Endothelial cell (in vitro differentiated cells): ENCODE data around the gene TMEM144. TPM values are rescaled to one million over a fixed set of nuclear protein-coding genes. Genes with fewer than 3 reads are reported as not detected.
"Not testable (repeated sequence)": the region's sequence is repeated elsewhere in the genome, so short reads cannot be mapped to it uniquely, and the experiment has no call there.

Experiments used
- DNase-seq: peaks from one replicate; pipeline ENCODE4 v3.0.0; 2021; ENCODE audit warnings: low spot score
- H3K27ac Mint-ChIP-seq: one replicate; pipeline ENCODE4 v1.8.0; 2021; ENCODE audit warnings: mixed read lengths, inconsistent platforms; ENCODE audit not compliant: unreplicated experiment
- H3K27me3 Mint-ChIP-seq: one replicate; pipeline ENCODE4 v1.8.0; 2021; ENCODE audit warnings: mild to moderate bottlenecking, moderate library complexity, mixed read lengths, inconsistent platforms; ENCODE audit not compliant: unreplicated experiment
- H3K36me3 Mint-ChIP-seq: one replicate; pipeline ENCODE4 v1.8.0; 2021; ENCODE audit warnings: mild to moderate bottlenecking, low read depth, mixed read lengths, inconsistent platforms; ENCODE audit not compliant: unreplicated experiment
- H3K4me1 Mint-ChIP-seq: one replicate; pipeline ENCODE4 v1.8.0; 2021; ENCODE audit warnings: mild to moderate bottlenecking, mixed read lengths, inconsistent platforms; ENCODE audit not compliant: unreplicated experiment
- H3K4me3 Mint-ChIP-seq: one replicate; pipeline ENCODE4 v1.8.0; 2021; ENCODE audit warnings: mild to moderate bottlenecking, mixed read lengths, inconsistent platforms; ENCODE audit not compliant: unreplicated experiment
- H3K9me3 Mint-ChIP-seq: one replicate; pipeline ENCODE4 v1.8.0; 2021; ENCODE audit warnings: mixed read lengths, inconsistent platforms; ENCODE audit not compliant: unreplicated experiment
- total RNA-seq: library from RNA; stranded (reverse); fragmentation: NEBNext Ultra II Directional; extraction: Animal tissue kit (Norgen Biotek cat#: 25700); gene quantifications from one replicate; pipeline ENCODE4 v1.2.1, GENCODE V29; 2021; ENCODE audit not compliant: unreplicated experiment
- TF ChIP-seq, protein P1 (sequence below): fragments of 200-600 bp; sonication (generic); IDR thresholded peaks from one replicate; pipeline ENCODE4 v1.5.0; 2021; ENCODE audit warnings: antibody characterized with exemption; ENCODE audit not compliant: unreplicated experiment

The TMEM144 gene
- total RNA-seq, 1 donor from 2014 or later, result 5.7 TPM

DNA sequence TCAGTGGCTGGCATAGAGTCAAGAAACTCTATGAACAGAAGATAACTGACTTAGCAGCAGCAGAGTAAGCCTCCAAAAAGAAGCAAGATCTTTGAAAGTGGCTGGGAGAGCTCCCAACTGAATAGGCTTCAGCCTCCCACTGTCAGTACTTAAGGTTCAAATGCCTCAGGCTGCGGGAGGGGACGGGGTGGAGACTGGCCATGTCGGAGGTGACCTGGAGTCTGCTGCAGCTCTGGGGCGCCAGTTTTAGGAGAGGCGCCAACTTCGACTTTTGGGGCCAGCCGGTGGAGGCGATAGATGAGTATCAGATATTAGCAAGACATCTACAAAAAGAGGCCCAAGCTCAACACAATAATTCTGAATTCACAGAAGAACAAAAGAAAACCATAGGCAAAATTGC, 67.3 kb downstream of the TMEM144 start:
- no peaks in the 10 kb centered on the region for H3K27me3 Mint-ChIP-seq
- no peak for DNase-seq
- no peaks in the 10 kb centered on the region for H3K36me3 Mint-ChIP-seq
- TF ChIP-seq, protein P1, sequence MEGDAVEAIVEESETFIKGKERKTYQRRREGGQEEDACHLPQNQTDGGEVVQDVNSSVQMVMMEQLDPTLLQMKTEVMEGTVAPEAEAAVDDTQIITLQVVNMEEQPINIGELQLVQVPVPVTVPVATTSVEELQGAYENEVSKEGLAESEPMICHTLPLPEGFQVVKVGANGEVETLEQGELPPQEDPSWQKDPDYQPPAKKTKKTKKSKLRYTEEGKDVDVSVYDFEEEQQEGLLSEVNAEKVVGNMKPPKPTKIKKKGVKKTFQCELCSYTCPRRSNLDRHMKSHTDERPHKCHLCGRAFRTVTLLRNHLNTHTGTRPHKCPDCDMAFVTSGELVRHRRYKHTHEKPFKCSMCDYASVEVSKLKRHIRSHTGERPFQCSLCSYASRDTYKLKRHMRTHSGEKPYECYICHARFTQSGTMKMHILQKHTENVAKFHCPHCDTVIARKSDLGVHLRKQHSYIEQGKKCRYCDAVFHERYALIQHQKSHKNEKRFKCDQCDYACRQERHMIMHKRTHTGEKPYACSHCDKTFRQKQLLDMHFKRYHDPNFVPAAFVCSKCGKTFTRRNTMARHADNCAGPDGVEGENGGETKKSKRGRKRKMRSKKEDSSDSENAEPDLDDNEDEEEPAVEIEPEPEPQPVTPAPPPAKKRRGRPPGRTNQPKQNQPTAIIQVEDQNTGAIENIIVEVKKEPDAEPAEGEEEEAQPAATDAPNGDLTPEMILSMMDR, result no peak
- no peak overlapping the region for H3K27ac Mint-ChIP-seq
- H3K4me3 Mint-ChIP-seq, result no peak overlapping the region
- no peaks in the 10 kb centered on the region for H3K9me3 Mint-ChIP-seq
- H3K4me1 Mint-ChIP-seq, result no peaks in the 10 kb centered on the region

DNA sequence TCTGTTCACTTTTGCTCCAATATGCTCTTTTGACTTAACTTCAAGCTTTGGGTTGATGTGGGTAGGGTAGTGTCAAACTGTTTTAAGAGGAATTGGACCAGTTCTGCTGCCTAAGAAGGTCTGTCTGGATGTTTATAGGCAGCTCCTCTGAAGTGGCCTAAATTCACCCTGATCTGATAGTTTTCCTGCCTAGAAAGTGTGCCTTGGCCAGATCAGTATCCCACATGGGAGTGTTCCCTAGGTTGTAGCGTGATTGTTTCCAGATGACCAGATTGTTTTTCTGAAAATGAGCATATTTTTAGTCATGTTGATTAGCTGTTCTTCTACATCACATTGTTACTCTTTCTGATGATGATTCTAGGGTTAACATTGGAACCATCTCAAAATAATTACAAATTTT, 68.8 kb downstream of the TMEM144 start:
- not testable (repeated sequence) for H3K4me1 Mint-ChIP-seq, H3K36me3 Mint-ChIP-seq, H3K9me3 Mint-ChIP-seq, H3K4me3 Mint-ChIP-seq, DNase-seq, H3K27me3 Mint-ChIP-seq, H3K27ac Mint-ChIP-seq

DNA sequence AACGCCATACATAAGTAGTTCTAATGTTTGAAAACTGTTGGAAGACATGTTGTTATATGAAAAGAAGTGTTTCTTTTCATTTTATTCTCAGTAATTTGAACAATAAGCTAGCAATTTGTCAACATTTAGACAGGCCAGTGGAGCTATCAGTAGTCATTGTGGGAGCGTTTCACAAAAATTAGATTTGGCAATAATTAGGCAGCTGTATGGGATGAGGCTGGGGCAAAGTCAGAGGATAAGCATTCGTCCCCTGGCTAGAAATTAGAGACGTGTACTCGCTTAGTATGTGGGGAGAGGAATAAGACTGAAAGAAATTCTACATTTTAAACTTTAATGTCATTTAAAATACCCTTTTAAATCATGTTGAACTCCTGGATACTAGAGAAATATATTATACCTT, 70.6 kb downstream of the TMEM144 start:
- Mint-ChIP-seq H3K36me3 (no peaks in the 10 kb centered on the region), H3K9me3 (no peaks in the 10 kb centered on the region), H3K4me3 (no peak overlapping the region), H3K27ac (no peak overlapping the region), H3K4me1 (no peaks in the 10 kb centered on the region), H3K27me3 (no peaks in the 10 kb centered on the region)
- no peak for DNase-seq
- TF ChIP-seq, protein P1, result no peak

DNA sequence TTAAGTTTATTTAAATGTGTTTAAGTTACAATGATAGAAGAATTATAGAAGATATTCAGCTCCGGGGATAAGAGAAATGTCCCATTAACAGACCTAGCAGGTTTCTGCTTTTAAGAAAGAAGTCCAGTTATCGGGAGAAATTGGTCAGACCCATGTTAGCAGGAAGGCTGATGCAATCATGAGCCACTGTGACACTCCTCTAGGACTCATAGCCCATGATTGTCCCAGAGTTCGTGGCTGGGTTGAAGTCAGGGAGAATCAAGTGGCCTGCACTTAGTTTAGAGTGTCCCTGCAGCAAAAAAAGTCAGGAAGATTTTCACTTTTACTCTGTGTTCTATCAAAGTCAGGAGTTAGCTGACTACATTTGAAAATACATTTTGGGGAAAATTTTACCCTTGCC, 72.0 kb downstream of the TMEM144 start:
- Mint-ChIP-seq H3K36me3 (no peaks in the 10 kb centered on the region), H3K27ac (no peak overlapping the region), H3K9me3 (no peaks in the 10 kb centered on the region), H3K4me3 (no peak overlapping the region), H3K27me3 (no peaks in the 10 kb centered on the region), H3K4me1 (no peaks in the 10 kb centered on the region)
- no peak for DNase-seq
- TF ChIP-seq, protein P1, result no peak

DNA sequence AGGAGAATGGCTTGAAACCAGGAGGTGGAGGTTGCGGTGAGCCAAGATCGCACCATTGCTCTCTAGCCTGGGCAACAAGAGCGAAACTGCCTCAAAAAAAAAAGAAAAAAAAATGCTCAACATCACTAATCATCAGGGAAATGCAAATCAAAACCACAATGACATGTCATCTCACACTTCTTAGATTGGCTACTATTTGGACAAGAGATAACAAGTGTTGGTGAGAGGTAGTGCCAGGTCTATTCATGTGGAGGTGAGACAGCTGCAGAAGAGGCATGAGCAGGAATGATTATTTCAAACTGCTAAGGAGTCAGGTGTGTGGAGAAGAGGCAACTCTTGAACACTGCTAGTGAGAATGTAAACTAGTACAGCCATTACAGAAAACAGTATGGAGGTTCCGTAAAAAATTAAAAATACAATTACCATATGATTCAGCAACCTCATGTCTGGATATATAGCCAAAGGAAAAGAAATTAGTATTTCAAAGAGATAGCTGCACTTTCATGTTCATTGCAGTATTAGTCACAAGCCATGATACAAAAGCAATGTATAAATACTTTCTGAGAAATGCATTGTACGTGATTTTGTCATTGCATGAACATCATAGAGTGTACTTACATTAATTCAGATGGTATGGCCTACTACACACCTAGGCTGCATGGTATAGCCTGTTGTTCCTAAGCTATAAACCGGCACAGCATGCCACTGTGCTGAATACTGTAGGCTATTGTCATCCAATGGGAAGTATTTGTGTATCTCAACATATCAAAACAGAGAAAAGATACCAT, 75.3 kb downstream of the TMEM144 start:
- H3K27me3 Mint-ChIP-seq, result no peaks in the 10 kb centered on the region
- DNase-seq, result no peak
- H3K9me3 Mint-ChIP-seq, result no peaks in the 10 kb centered on the region
- TF ChIP-seq, protein P1, result no peak
- no peaks in the 10 kb centered on the region for H3K36me3 Mint-ChIP-seq
- H3K4me1 Mint-ChIP-seq, result no peaks in the 10 kb centered on the region
- no peak overlapping the region for H3K27ac Mint-ChIP-seq
- H3K4me3 Mint-ChIP-seq, result no peak overlapping the region
